ENCODE results near the gene CLRN2. TPM values are rescaled to one million over a fixed set of nuclear protein-coding genes. Genes with fewer than 3 reads are reported as not detected.

Gene CLRN2
- total and polyA plus RNA-seq, 2 donors (not counting 3 experiments of a cell fraction or from before 2014, with no cell fraction given) = not detected

DNA sequence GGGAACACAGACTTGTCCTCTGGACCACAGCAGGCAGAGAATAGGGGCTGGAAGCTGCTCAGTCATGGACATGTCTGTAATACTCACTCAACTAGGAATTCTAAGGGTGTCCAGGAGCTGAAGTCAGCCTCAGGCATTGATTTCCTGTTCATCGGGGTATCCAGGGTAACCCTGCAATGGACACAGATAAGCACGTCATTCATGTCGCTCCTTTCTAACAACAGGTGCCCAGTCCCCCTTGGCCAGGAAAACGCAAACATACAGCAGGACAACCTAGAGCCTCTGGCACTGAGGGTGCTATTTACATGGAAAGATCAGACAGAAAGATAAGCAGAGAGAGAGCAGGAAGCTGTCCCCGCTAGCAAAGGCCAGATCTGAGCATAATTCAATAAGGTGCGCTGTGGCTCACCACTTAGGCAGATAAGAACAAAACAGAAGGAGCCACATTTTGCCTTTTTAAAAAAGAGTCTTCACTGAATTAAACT is 24.3 kb upstream of the CLRN2 start:
- no peak overlapping the region for H3K27ac ChIP-seq (ENCODE audit: insufficient read depth, low read depth, low read length)
- no peak overlapping the region for H3K4me3 ChIP-seq (replicated peaks in 1 of 3; ENCODE audit: insufficient read depth in 1 of 3, low read depth in 1 of 3, low read length in 3 of 3)
- ChIA-PET POLR2A (no interaction called here), CTCF (interaction anchor here (1.8 kb wide), 1 partner anchor 18 kb away, joined by 6 read pairs; no protein-coding TSS in a partner anchor)
- TF ChIP-seq POLR2AphosphoS5 (IDR thresholded peaks at IDR 0.05; ENCODE audit: insufficient read depth, low read depth, low read length) (no peak), GATA2 (IDR thresholded peaks at IDR 0.05; ENCODE audit: insufficient read depth, insufficient read length, low read depth, low read length) (peak; percentile 57), FOS (IDR thresholded peaks at IDR 0.05; ENCODE audit: borderline replicate concordance, insufficient read depth, low read length) (no peak), POLR2A (IDR thresholded peaks at IDR 0.05; ENCODE audit: low read depth, low read length) (no peak), MYC (IDR thresholded peaks at IDR 0.05; ENCODE audit: low read depth, low read length) (no peak)
- peaks cover 7 to 9% of the 10 kb centered on the region in 2 experiments for H3K36me3 ChIP-seq (ENCODE audit: control insufficient read depth in 2 of 2, extremely low read depth in 1 of 2, insufficient read depth in 2 of 2, low read length in 2 of 2)
- H3K9me3 ChIP-seq (replicated peaks; ENCODE audit: control insufficient read depth, insufficient read depth, low read length) = no peaks in the 10 kb centered on the region
- peaks cover 9% of the 10 kb centered on the region for H3K4me1 ChIP-seq (ENCODE audit: control insufficient read depth, extremely low read depth, insufficient read depth, low read length)
- intact Hi-C loops (cut with micrococcal nuclease) (no loop called here), dilution Hi-C loops (cut with MboI; ENCODE audit: extremely low pct_ligation_motif_present, low sequenced_read_pairs) (no loop called here)
- H3K9ac ChIP-seq (replicated peaks; ENCODE audit: extremely low read depth, insufficient read depth, low read length) = no peak overlapping the region
- H3K79me2 ChIP-seq (ENCODE audit: control insufficient read depth, insufficient read depth, low read length) = peaks cover 2% of the 10 kb centered on the region
- BruUV-seq (replicated peaks) = no TSS peak
- H4K20me1 ChIP-seq (replicated peaks; ENCODE audit: control insufficient read depth, extremely low read depth, insufficient read depth, low read length) = no peaks in the 10 kb centered on the region
- no peak overlapping the region for H3K4me2 ChIP-seq (ENCODE audit: insufficient read depth, low read length)
- no peaks in the 10 kb centered on the region for H3K27me3 ChIP-seq (ENCODE audit: control insufficient read depth in 2 of 2, insufficient read depth in 2 of 2, low read length in 2 of 2)
- DNase-seq (ENCODE audit: low read depth, low spot score) = peak; percentile 45
- FAIRE-seq = no peak
- H3K9me1 ChIP-seq (replicated peaks; ENCODE audit: control insufficient read depth, extremely low read depth, insufficient read depth, low read length) = no peaks in the 10 kb centered on the region
- H2AFZ ChIP-seq (ENCODE audit: low read depth, low read length) = no peak overlapping the region

- TF ChIP-seq EZH2 (IDR thresholded peaks at IDR 0.05; ENCODE audit: borderline replicate concordance, low read depth, low read length, severe bottlenecking) (no peak), CTCF (IDR thresholded peaks at IDR 0.05; ENCODE audit: extremely low read depth in 1 of 2, insufficient read depth in 1 of 2, low read depth in 1 of 2, low read length in 2 of 2) (no peak), JUN (IDR thresholded peaks at IDR 0.05; ENCODE audit: borderline replicate concordance, insufficient read depth, insufficient read length, low read depth) (no peak), FOS (IDR thresholded peaks at IDR 0.05; ENCODE audit: borderline replicate concordance, insufficient read depth, low read length) (no peak), GATA2 (IDR thresholded peaks at IDR 0.05; ENCODE audit: insufficient read depth, insufficient read length, low read depth, low read length) (no peak)
- TF ChIP-seq, protein P1, sequence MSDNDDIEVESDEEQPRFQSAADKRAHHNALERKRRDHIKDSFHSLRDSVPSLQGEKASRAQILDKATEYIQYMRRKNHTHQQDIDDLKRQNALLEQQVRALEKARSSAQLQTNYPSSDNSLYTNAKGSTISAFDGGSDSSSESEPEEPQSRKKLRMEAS (IDR thresholded peaks at IDR 0.05; ENCODE audit: insufficient read depth, insufficient read length) = no peak
- Histone ChIP-seq H3K9ac (replicated peaks; ENCODE audit: extremely low read depth, insufficient read depth, low read length) (no peak overlapping the region), H3K79me2 (ENCODE audit: control insufficient read depth, insufficient read depth, low read length) (peaks cover 2% of the 10 kb centered on the region), H3K27ac (ENCODE audit: insufficient read depth, low read depth, low read length) (no peak overlapping the region), H2AFZ (ENCODE audit: low read depth, low read length) (no peak overlapping the region), H3K27me3 (ENCODE audit: control insufficient read depth in 2 of 2, insufficient read depth in 2 of 2, low read length in 2 of 2) (no peaks in the 10 kb centered on the region), H3K9me3 (replicated peaks; ENCODE audit: control insufficient read depth, insufficient read depth, low read length) (no peaks in the 10 kb centered on the region), H3K36me3 (ENCODE audit: control insufficient read depth in 2 of 2, extremely low read depth in 1 of 2, insufficient read depth in 2 of 2, low read length in 2 of 2) (peaks cover 7 to 9% of the 10 kb centered on the region in 2 experiments), H4K20me1 (replicated peaks; ENCODE audit: control insufficient read depth, extremely low read depth, insufficient read depth, low read length) (no peaks in the 10 kb centered on the region), H3K4me2 (ENCODE audit: insufficient read depth, low read length) (no peak overlapping the region), H3K9me1 (replicated peaks; ENCODE audit: control insufficient read depth, extremely low read depth, insufficient read depth, low read length) (no peaks in the 10 kb centered on the region), H3K4me3 (replicated peaks in 1 of 3; ENCODE audit: insufficient read depth in 1 of 3, low read depth in 1 of 3, low read length in 3 of 3) (no peak overlapping the region), H3K4me1 (ENCODE audit: control insufficient read depth, extremely low read depth, insufficient read depth, low read length) (peaks cover 9% of the 10 kb centered on the region)
- DNase-seq (ENCODE audit: low read depth, low spot score) = no peak
- dilution Hi-C loops (cut with MboI; ENCODE audit: extremely low pct_ligation_motif_present, low sequenced_read_pairs) (no loop called here), intact Hi-C loops (cut with micrococcal nuclease) (no loop called here)
- FAIRE-seq = no peak
- no TSS peak for BruUV-seq (replicated peaks)
- ChIA-PET POLR2A (no interaction called here), CTCF (no interaction called here)
These were observed 23.8 kb upstream of the CLRN2 start for GRCh38 chr4:17491196-17491595.
